Muscle of leg (tissue), 11 donors: ENCODE results near the gene ALDH1L1. TPM values are rescaled to one million over a fixed set of nuclear protein-coding genes. Genes with fewer than 3 reads are reported as not detected.

Source experiments
- DNase-seq: peaks from one replicate; pipeline ENCODE4 v3.0.0; 2013
- H3K27ac ChIP-seq: one replicate; pipeline ENCODE4 v1.5.1; 2013; ENCODE audit warnings: mild to moderate bottlenecking, low read length, control low read depth
- H3K27me3 ChIP-seq: one replicate; pipeline ENCODE4 v1.6.1; 2013; ENCODE audit warnings: low read length; ENCODE audit not compliant: control insufficient read depth, insufficient read depth
- H3K36me3 ChIP-seq: one replicate; pipeline ENCODE4 v1.6.1; 2013; ENCODE audit warnings: low read length; ENCODE audit not compliant: control insufficient read depth, insufficient read depth
- H3K4me1 ChIP-seq: one replicate; pipeline ENCODE4 v1.6.1; 2013; ENCODE audit warnings: low read length; ENCODE audit not compliant: control insufficient read depth, insufficient read depth
- H3K4me3 ChIP-seq: one replicate; pipeline ENCODE4 v1.5.1; 2013; ENCODE audit warnings: low read length, control low read depth
- H3K9me3 ChIP-seq: replicated peaks from 2 replicates; pipeline ENCODE4 v1.6.1; 2013; ENCODE audit warnings: low read depth, low read length; ENCODE audit not compliant: control insufficient read depth
- WGBS: methylation state at CpG from one replicate; pipeline ENCODE4 v1.1.5; 2013; ENCODE audit warnings: missing lambda C conversion rate; ENCODE audit not compliant: insufficient coverage; 5-methylcytosine and 5-hydroxymethylcytosine counted together
- polyA plus RNA-seq, 8 donors: library from polyadenylated mRNA; unstranded; fragments of 120-200 nt; gene quantifications; one replicate each; pipeline versions ENCODE4 v1.2.1 to v1.2.3, GENCODE V29; 2013; ENCODE audit warnings: inconsistent platforms in 1 of 8, low replicate concordance in 1 of 8; ENCODE audit not compliant: insufficient read length in 8 of 8, insufficient read depth in 1 of 8
- total RNA-seq: library from RNA; stranded (reverse); fragments of 120-200 nt; gene quantifications from one replicate; pipeline ENCODE4 v1.2.4, GENCODE V29; 2013

Gene ALDH1L1
- total and polyA plus RNA-seq, 9 donors = 0.07 to 1.6 (median 0.18) TPM

- H3K4me3 ChIP-seq = peak overlapping the region; percentile 69
- H3K27ac ChIP-seq = peak overlapping the region; percentile 68
- DNase-seq = peak; percentile 62
- H3K9me3 ChIP-seq = no peaks in the 10 kb centered on the region
- peaks cover 22% of the 10 kb centered on the region for H3K4me1 ChIP-seq
- no peaks in the 10 kb centered on the region for H3K27me3 ChIP-seq
- no peaks in the 10 kb centered on the region for H3K36me3 ChIP-seq
- under 1% methylated on average over 23 of the region's 30 CpGs for WGBS
These were observed 96.9 kb downstream of the ALDH1L1 start for GRCh38 chr3:126083511-126083912.

GRCh38 chr3:126083138-126083445 lies 97.3 kb downstream of the ALDH1L1 start:
- Histone ChIP-seq H3K27ac (peak overlapping the region; percentile 68), H3K36me3 (no peaks in the 10 kb centered on the region), H3K9me3 (no peaks in the 10 kb centered on the region), H3K4me1 (peaks cover 22% of the 10 kb centered on the region), H3K4me3 (peak overlapping the region; percentile 69), H3K27me3 (no peaks in the 10 kb centered on the region)
- 71% methylated on average over 1 of the region's 3 CpGs for WGBS
- DNase-seq = no peak

GRCh38 chr3:126082362-126083137 lies 97.8 kb downstream of the ALDH1L1 start:
- H3K9me3 ChIP-seq = no peaks in the 10 kb centered on the region
- H3K27ac ChIP-seq = peak overlapping the region; percentile 68
- no peak for DNase-seq
- H3K36me3 ChIP-seq = no peaks in the 10 kb centered on the region
- H3K27me3 ChIP-seq = no peaks in the 10 kb centered on the region
- no peak overlapping the region for H3K4me3 ChIP-seq
- WGBS = 93% methylated on average over 10 of the region's 15 CpGs
- peaks cover 22% of the 10 kb centered on the region for H3K4me1 ChIP-seq

GRCh38 chr3:126081618-126082361 lies 98.6 kb downstream of the ALDH1L1 start:
- no peak overlapping the region for H3K4me3 ChIP-seq
- no peak overlapping the region for H3K27ac ChIP-seq
- DNase-seq = no peak
- no peaks in the 10 kb centered on the region for H3K27me3 ChIP-seq
- H3K36me3 ChIP-seq = no peaks in the 10 kb centered on the region
- H3K9me3 ChIP-seq = no peaks in the 10 kb centered on the region
- peaks cover 22% of the 10 kb centered on the region for H3K4me1 ChIP-seq
- 71% methylated on average over 9 of the region's 9 CpGs for WGBS

GRCh38 chr3:126080970-126081369 lies 99.4 kb downstream of the ALDH1L1 start:
- no peak overlapping the region for H3K4me3 ChIP-seq
- no CpG with 5 or more reads among the region's 5 CpGs for WGBS
- no peak for DNase-seq
- H3K36me3 ChIP-seq = no peaks in the 10 kb centered on the region
- no peaks in the 10 kb centered on the region for H3K9me3 ChIP-seq
- no peak overlapping the region for H3K27ac ChIP-seq
- H3K27me3 ChIP-seq = no peaks in the 10 kb centered on the region
- H3K4me1 ChIP-seq = peaks cover 22% of the 10 kb centered on the region

GRCh38 chr3:126078866-126079265 lies 101.5 kb downstream of the ALDH1L1 start:
- H3K4me1 ChIP-seq = peaks cover 17% of the 10 kb centered on the region
- 57% methylated on average over 1 of the region's 4 CpGs for WGBS
- no peaks in the 10 kb centered on the region for H3K36me3 ChIP-seq
- no peaks in the 10 kb centered on the region for H3K9me3 ChIP-seq
- H3K27ac ChIP-seq = no peak overlapping the region
- H3K4me3 ChIP-seq = no peak overlapping the region
- DNase-seq = no peak
- no peaks in the 10 kb centered on the region for H3K27me3 ChIP-seq

- WGBS = 96% methylated on average over 5 of the region's 11 CpGs
- no peaks in the 10 kb centered on the region for H3K36me3 ChIP-seq
- H3K4me1 ChIP-seq = peaks cover 11% of the 10 kb centered on the region
- DNase-seq = no peak
- no peaks in the 10 kb centered on the region for H3K27me3 ChIP-seq
- H3K27ac ChIP-seq = no peak overlapping the region
- H3K9me3 ChIP-seq = no peaks in the 10 kb centered on the region
- H3K4me3 ChIP-seq = no peak overlapping the region
These were observed 102.6 kb downstream of the ALDH1L1 start for GRCh38 chr3:126077754-126078153.

- DNase-seq = no peak
- no peaks in the 10 kb centered on the region for H3K27me3 ChIP-seq
- no peak overlapping the region for H3K4me3 ChIP-seq
- H3K27ac ChIP-seq = no peak overlapping the region
- no peaks in the 10 kb centered on the region for H3K9me3 ChIP-seq
- H3K36me3 ChIP-seq = no peaks in the 10 kb centered on the region
- no peaks in the 10 kb centered on the region for H3K4me1 ChIP-seq
These were observed 104.2 kb downstream of the ALDH1L1 start for GRCh38 chr3:126076140-126076539.

GRCh38 chr3:126070146-126070545 lies 110.2 kb downstream of the ALDH1L1 start:
- no peak for DNase-seq
- Histone ChIP-seq H3K4me3 (no peak overlapping the region), H3K9me3 (no peaks in the 10 kb centered on the region), H3K27ac (no peak overlapping the region), H3K4me1 (peaks cover 2% of the 10 kb centered on the region), H3K27me3 (no peaks in the 10 kb centered on the region), H3K36me3 (peaks cover 3% of the 10 kb centered on the region)
- WGBS = 68% methylated on average over 4 of the region's 10 CpGs

GRCh38 chr3:126067959-126068358 lies 112.4 kb downstream of the ALDH1L1 start:
- Histone ChIP-seq H3K9me3 (no peaks in the 10 kb centered on the region), H3K4me3 (no peak overlapping the region), H3K4me1 (peaks cover 11% of the 10 kb centered on the region), H3K27me3 (no peaks in the 10 kb centered on the region), H3K27ac (no peak overlapping the region), H3K36me3 (peaks cover 3% of the 10 kb centered on the region)
- no peak for DNase-seq
- WGBS = 85% methylated on average over 5 of the region's 8 CpGs
